GM10266 (cell line): ENCODE measurements around the gene LMX1A.

Experiments used
- DNase-seq: peaks from one replicate; pipeline ENCODE4 v3.0.0; 2012; ENCODE audit errors: extremely low spot score
- CTCF ChIP-seq: IDR thresholded peaks from 2 replicates; pipeline ENCODE4 v1.5.1; 2012; ENCODE audit warnings: mild to moderate bottlenecking, low read depth; ENCODE audit not compliant: control insufficient read depth, insufficient read depth; ENCODE audit errors: missing control alignments

Gene LMX1A

GRCh38 chr1:165265196-165265838 is 91.2 kb downstream of the LMX1A start:
- no peak for DNase-seq
- no peak for TF ChIP-seq CTCF

- no peak for DNase-seq
- TF ChIP-seq CTCF, result no peak
Measured at GRCh38 chr1:165259706-165260428, 96.6 kb downstream of the LMX1A start.

- no peak for TF ChIP-seq CTCF
- DNase-seq, result no peak
Measured at GRCh38 chr1:165259236-165259635, 97.3 kb downstream of the LMX1A start.

- TF ChIP-seq CTCF, result peak; percentile 48
- peak; percentile 59 for DNase-seq
Measured at GRCh38 chr1:165257969-165258459, 98.5 kb downstream of the LMX1A start.

GRCh38 chr1:165254896-165255625 is 101.5 kb downstream of the LMX1A start:
- no peak for TF ChIP-seq CTCF
- no peak for DNase-seq

GRCh38 chr1:165254376-165254775 is 102.1 kb downstream of the LMX1A start:
- TF ChIP-seq CTCF, result no peak
- no peak for DNase-seq
